HepG2 (cell line): ENCODE results near the gene PCGF2. TPM values are rescaled to one million over a fixed set of nuclear protein-coding genes. Genes with fewer than 3 reads are reported as not detected.
A peak's percentile ranks its signal among the peaks of the same experiment; 100 is the strongest.

Experiments
- ATAC-seq: fragments of 200-7000 bp; cut with Tn5 transposase; 3 replicates; pipeline ENCODE4 v1.9.1; 2020; ENCODE audit warnings: mild to moderate bottlenecking, moderate library complexity
- BruUV-seq: library from RNA; stranded (reverse); fragments of 400-500 nt; replicated peaks from 2 replicates; lab custom pipeline; 2021; lab: Mats Ljungman, UMichigan
- CTCF ChIA-PET: fragments of 300-600 bp; formaldehyde crosslinking; extraction: SDS; loops from one replicate; lab custom pipeline; 2021; ENCODE audit warnings: low total read pairs, inconsistent platforms, low intra/inter-chr PET ratio; lab: Yijun Ruan, JAX
- POLR2A ChIA-PET: fragments of 350-600 bp; sonication (Branson Sonifier 250); formaldehyde crosslinking; loops from one replicate; lab custom pipeline; 2020; ENCODE audit warnings: antibody characterized with exemption, inconsistent platforms; lab: Yijun Ruan, JAX
- DNase-seq: peaks from one replicate; pipeline ENCODE4 v3.0.0-alpha.2; 2015; ENCODE audit warnings: low spot score
- FAIRE-seq: peaks from 3 replicates; lab custom pipeline; 2011; peaks lifted over from hg19 to GRCh38; lab: Jason Lieb, UNC
- H2AFZ ChIP-seq: one replicate; pipeline ENCODE4 v1.6.1; 2011; ENCODE audit warnings: low read length, inconsistent platforms
- H3K27ac ChIP-seq: fragments of 300-600 bp; 3 replicates; pipeline ENCODE4 v1.8.0; 2011; ENCODE audit warnings: mixed run types, mild to moderate bottlenecking, mixed read lengths, low read length, inconsistent platforms; ENCODE audit not compliant: insufficient read depth; ENCODE audit errors: extremely low read length
- H3K27me3 ChIP-seq, 2 experiments: fragments of 200-600 bp in 1 of 2; 2 replicates in 1 of 2; 3 replicates in 1 of 2; pipeline versions ENCODE4 v1.6.0 to v1.8.0; 2011; ENCODE audit warnings: low read length in 2 of 2, mild to moderate bottlenecking in 2 of 2, moderate library complexity in 2 of 2, inconsistent platforms in 1 of 2; ENCODE audit not compliant: insufficient read depth in 2 of 2, control insufficient read depth in 1 of 2
- H3K36me3 ChIP-seq, 2 experiments: fragments of 200-600 bp in 1 of 2; replicated peaks in 1 of 2; 2 replicates in 1 of 2; 3 replicates in 1 of 2; pipeline versions ENCODE4 v1.5.1 to v1.8.0; 2011; ENCODE audit warnings: low read length in 2 of 2, inconsistent platforms in 1 of 2; ENCODE audit not compliant: insufficient read depth in 2 of 2, control insufficient read depth in 1 of 2
- H3K4me1 ChIP-seq: 2 replicates; pipeline ENCODE4 v1.5.1; 2012; ENCODE audit warnings: low read length, inconsistent platforms; ENCODE audit not compliant: insufficient read depth
- H3K4me2 ChIP-seq: 2 replicates; pipeline ENCODE4 v1.6.0; 2011; ENCODE audit warnings: low read depth, low read length, inconsistent platforms
- H3K4me3 ChIP-seq, 3 experiments: fragments of 200-600 bp in 1 of 3; sonication (generic), shearing (Covaris generic) in 1 of 3; replicated peaks in 1 of 3; 2 replicates each; pipeline ENCODE4 v1.5.1; 2011 to 2016; ENCODE audit warnings: low read length in 3 of 3, inconsistent platforms in 2 of 3, low read depth in 2 of 3, mild to moderate bottlenecking in 2 of 3, control low read depth in 1 of 3, mixed read lengths in 1 of 3; ENCODE audit not compliant: insufficient read depth in 1 of 3
- H3K79me2 ChIP-seq: one replicate; pipeline ENCODE4 v1.6.1; 2011; ENCODE audit warnings: low read length, inconsistent platforms; ENCODE audit not compliant: insufficient read depth
- H3K9ac ChIP-seq: 2 replicates; pipeline ENCODE4 v1.6.0; 2011; ENCODE audit warnings: mild to moderate bottlenecking, low read depth, low read length, inconsistent platforms; ENCODE audit not compliant: insufficient read depth
- H3K9me3 ChIP-seq: 2 replicates; pipeline ENCODE4 v1.5.1; 2012; ENCODE audit warnings: mild to moderate bottlenecking, low read length
- H4K20me1 ChIP-seq: 2 replicates; pipeline ENCODE4 v1.6.0; 2011; ENCODE audit warnings: inconsistent platforms, mild to moderate bottlenecking, low read length, moderate library complexity; ENCODE audit not compliant: insufficient read depth
- MIER2 ChIP-seq: IDR thresholded peaks from 2 replicates; pipeline ENCODE4 v1.6.1; 2016; ENCODE audit warnings: missing biosample characterization, missing genetic modification reagents
- MYC ChIP-seq: sonication (generic); formaldehyde crosslinking; IDR thresholded peaks from 2 replicates; pipeline ENCODE4 v1.9.0; 2021; ENCODE audit warnings: missing genetic modification reagents, borderline replicate concordance
- NFYC ChIP-seq: IDR thresholded peaks from 2 replicates; pipeline ENCODE4 v1.6.1; 2016; ENCODE audit warnings: missing genetic modification reagents, missing compliant biosample characterization
- POLR2A ChIP-seq, 2 experiments: IDR thresholded peaks; 2 replicates each; pipeline ENCODE4 v1.6.1; 2011; ENCODE audit warnings: low read depth in 2 of 2, low read length in 2 of 2, mild to moderate bottlenecking in 1 of 2, moderate library complexity in 1 of 2; ENCODE audit not compliant: insufficient read depth in 1 of 2
- RBAK ChIP-seq: sonication (generic); formaldehyde crosslinking; IDR thresholded peaks from 2 replicates; pipeline ENCODE4 v1.5.1; 2020; ENCODE audit warnings: mild to moderate bottlenecking, missing genetic modification reagents
- SMAD1 ChIP-seq: sonication (generic); formaldehyde crosslinking; IDR thresholded peaks from 2 replicates; pipeline ENCODE4 v1.4.0; 2020; ENCODE audit warnings: missing genetic modification reagents, low read depth, mild to moderate bottlenecking, borderline replicate concordance
- SPEN ChIP-seq: sonication (generic); formaldehyde crosslinking; IDR thresholded peaks from 2 replicates; pipeline ENCODE4 v1.5.1; 2020; ENCODE audit warnings: low read depth, mild to moderate bottlenecking, missing genetic modification reagents
- THAP11 ChIP-seq: IDR thresholded peaks from 2 replicates; pipeline ENCODE4 v1.6.1; 2016; ENCODE audit warnings: missing biosample characterization, missing genetic modification reagents
- ZFP36 ChIP-seq: fragments of 150-350 bp; IDR thresholded peaks from 2 replicates; pipeline ENCODE4 v1.6.1; 2018; ENCODE audit warnings: borderline replicate concordance, low read length, low read depth; ENCODE audit not compliant: partially characterized antibody
- ZFP90 ChIP-seq: sonication (generic); formaldehyde crosslinking; IDR thresholded peaks from 2 replicates; pipeline ENCODE4 v1.8.0; 2022; ENCODE audit warnings: missing genetic modification reagents, mild to moderate bottlenecking, inconsistent platforms, borderline replicate concordance
- ZNF138 ChIP-seq: sonication (generic); formaldehyde crosslinking; IDR thresholded peaks from 2 replicates; pipeline ENCODE4 v1.5.0; 2020; ENCODE audit warnings: mild to moderate bottlenecking, low read depth, missing genetic modification reagents
- ZNF260 ChIP-seq: sonication (generic); formaldehyde crosslinking; IDR thresholded peaks from 2 replicates; pipeline ENCODE4 v1.4.0; 2020; ENCODE audit warnings: missing genetic modification reagents, low read depth, mild to moderate bottlenecking, borderline replicate concordance
- ZNF326 ChIP-seq: sonication (generic); formaldehyde crosslinking; IDR thresholded peaks from 2 replicates; pipeline ENCODE4 v1.4.0; 2020; ENCODE audit warnings: missing genetic modification reagents, borderline replicate concordance
- WGBS: methylation state at CpG from one replicate; pipeline ENCODE4 v1.1.6; 2017; ENCODE audit warnings: low lambda C conversion rate; 5-methylcytosine and 5-hydroxymethylcytosine counted together
- in situ Hi-C: cut with HindIII; loops from 2 replicates; pipeline ENCODE4 v1.10.0; 2017; ENCODE audit warnings: low pct_unique_long_range_greater_than_20kb; ENCODE audit not compliant: extremely low pct_ligation_motif_present
- intact Hi-C: fragments of 100-400 bp; cut with micrococcal nuclease; formaldehyde crosslinking; loops from one replicate; pipeline ENCODE4 v1.10.0; 2022; ENCODE audit not compliant: unreplicated experiment
- polyA plus RNA-seq, 8 experiments: library from polyadenylated mRNA; depleted of rRNA in 3 of 8; stranded (reverse) in 7 of 8; unstranded in 1 of 8; fragments of >200 nt; fragmentation: Illumina TruSeq in 4 of 8; extraction: Trizol in 4 of 8; gene quantifications; 2 replicates each; pipeline versions ENCODE4 v1.2.1 to v1.2.3, GENCODE V29; 2011 to 2016; ENCODE audit warnings: low read depth in 4 of 8, missing spikeins in 1 of 8, mixed read lengths in 1 of 8; ENCODE audit not compliant: insufficient read depth in 1 of 8
- total RNA-seq, 5 experiments: library from RNA; depleted of rRNA; stranded (reverse); fragments of >200 nt; fragmentation: Illumina TruSeq; extraction: Trizol; gene quantifications; 2 replicates each; pipeline ENCODE4 v1.2.3, GENCODE V29; 2016; ENCODE audit warnings: low read depth in 1 of 5
- TF ChIP-seq, protein P1 (sequence below): sonication (generic); formaldehyde crosslinking; IDR thresholded peaks from 2 replicates; pipeline ENCODE4 v1.4.0; 2020; ENCODE audit warnings: missing genetic modification reagents, borderline replicate concordance
- TF ChIP-seq, protein P2 (sequence below): sonication (generic); formaldehyde crosslinking; IDR thresholded peaks from 2 replicates; pipeline ENCODE4 v1.5.1; 2020; ENCODE audit warnings: missing genetic modification reagents, mild to moderate bottlenecking, borderline replicate concordance

Gene PCGF2
- total and polyA plus RNA-seq, 2 of the 13 experiments (the other 11 are each of a cell fraction or from before 2014, with no cell fraction given): 11.6 to 29.4 TPM

DNA sequence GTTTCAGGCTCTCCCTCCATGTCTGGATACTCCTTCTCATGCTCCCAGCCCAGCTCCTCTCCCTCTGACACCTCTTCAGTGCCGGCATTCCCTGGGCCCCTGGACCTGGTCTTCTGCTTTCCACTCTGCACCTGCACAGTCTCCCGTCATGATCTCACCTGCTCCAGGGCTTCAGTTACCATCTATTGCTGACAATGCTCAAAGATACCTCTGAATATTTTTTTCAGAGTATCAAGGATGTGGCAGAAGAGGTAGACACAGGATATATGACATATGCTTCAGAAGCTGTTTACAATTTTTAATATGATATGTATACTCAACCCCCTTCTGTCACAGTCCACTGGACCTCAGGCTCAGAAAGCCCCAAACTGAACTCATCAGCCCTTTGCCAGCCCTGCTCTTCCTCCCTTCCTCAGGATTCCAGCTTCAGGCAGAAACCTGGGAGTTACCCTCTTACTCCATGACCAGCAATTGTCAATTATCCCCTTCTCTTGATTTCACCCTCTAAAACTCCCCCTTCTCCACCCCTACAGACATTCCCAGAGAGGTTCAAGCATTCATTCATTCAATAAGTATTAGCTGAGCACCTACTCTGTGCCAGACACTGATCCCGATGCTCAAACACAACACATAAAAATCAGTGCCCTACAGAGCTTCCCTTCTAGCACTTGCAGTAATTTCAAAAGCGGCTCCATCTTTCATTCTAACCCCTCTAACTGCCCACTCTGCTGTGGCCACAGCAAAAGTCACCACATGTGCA is 50.9 kb downstream of the PCGF2 start (continued):
- no peak for TF ChIP-seq RBAK (CRISPR knock-in tag)
- TF ChIP-seq, all 625 proteins: peak for 1

DNA sequence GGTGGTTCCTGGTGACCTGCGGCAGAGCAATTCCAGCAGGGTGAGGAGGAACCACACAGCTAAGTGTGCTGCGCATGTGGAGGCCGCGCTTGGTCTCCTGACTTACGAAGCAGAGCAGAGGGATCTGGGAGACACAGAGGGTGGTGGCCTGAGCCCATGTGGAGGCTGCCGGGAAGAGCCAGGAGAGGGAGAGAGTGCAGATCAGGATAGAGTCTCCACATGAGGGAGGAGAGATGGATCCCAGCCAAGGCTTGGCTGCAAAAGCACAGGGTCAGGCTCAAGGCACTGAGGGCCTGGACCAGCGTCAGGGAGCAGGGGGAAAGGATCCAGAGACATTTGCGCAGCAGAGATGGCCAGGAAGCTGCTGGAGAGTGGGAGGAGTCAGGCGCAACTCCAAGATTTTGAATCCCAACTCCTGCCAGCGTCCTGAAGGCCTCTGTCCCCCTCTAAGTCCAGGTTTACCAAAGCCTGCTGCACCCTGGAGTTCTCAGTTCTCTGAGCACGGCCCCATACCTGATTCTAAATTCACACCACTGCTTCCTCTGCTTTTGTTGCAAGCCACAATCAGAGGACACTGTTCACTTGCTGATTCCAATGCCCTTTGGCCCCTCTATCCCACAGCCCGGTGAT is 54.3 kb downstream of the PCGF2 start:
- Histone ChIP-seq H3K4me3 (peak overlapping the region; percentile 2 to 55 (median 31); a peak in 5 of 6 replicates), H3K9ac (peak overlapping the region; percentile 43), H3K9me3 (no peaks in the 10 kb centered on the region), H3K36me3 (no peaks in the 10 kb centered on the region), H3K79me2 (no peaks in the 10 kb centered on the region), H4K20me1 (no peaks in the 10 kb centered on the region), H2AFZ (peak overlapping the region; percentile 67), H3K4me2 (peak overlapping the region; percentile 85), H3K27me3 (no peaks in the 10 kb centered on the region; a peak in 2 of 5 replicates), H3K27ac (no peak overlapping the region), H3K4me1 (peaks cover 76% of the 10 kb centered on the region)
- in situ Hi-C loops: no loop called here
- BruUV-seq: no TSS peak
- DNase-seq (peak; percentile 48), FAIRE-seq (no peak), ATAC-seq (peak; percentile 73)
- CTCF ChIA-PET: no interaction called here
- 19% methylated on average over 11 of the region's 12 CpGs for WGBS
- POLR2A ChIA-PET: interaction anchor here (1.3 to 7.3 kb wide), 2 partner anchors 10 to 37 kb away, joined by 3 to 106 read pairs; partner anchors contain the start of gene MLLT6
- intact Hi-C loops: no loop called here
- TF ChIP-seq NFYC (CRISPR knock-in tag) (no peak), ZFP90 (CRISPR knock-in tag) (no peak), ZNF138 (CRISPR knock-in tag) (0 out of 2 replicates have a peak, but pooled peaks have one; percentile 52), ZFP36 (no peak), POLR2A (IDR thresholded peaks at IDR 0.05; ENCODE audit: insufficient read depth in 1 of 2, low read depth in 2 of 2, low read length in 2 of 2) (peak in 1 of 2 experiments; percentile 39; a peak in 1 of 4 replicates), THAP11 (CRISPR knock-in tag) (0 out of 2 replicates have a peak, but pooled peaks have one; percentile 7), ZNF326 (CRISPR knock-in tag) (no peak), MYC (CRISPR knock-in tag) (no peak), SPEN (CRISPR knock-in tag) (peak; percentile 38; the same call in 1 of the 2 replicates), SMAD1 (no peak), MIER2 (CRISPR knock-in tag) (no peak), ZNF260 (CRISPR knock-in tag) (no peak)
- TF ChIP-seq, protein P1, sequence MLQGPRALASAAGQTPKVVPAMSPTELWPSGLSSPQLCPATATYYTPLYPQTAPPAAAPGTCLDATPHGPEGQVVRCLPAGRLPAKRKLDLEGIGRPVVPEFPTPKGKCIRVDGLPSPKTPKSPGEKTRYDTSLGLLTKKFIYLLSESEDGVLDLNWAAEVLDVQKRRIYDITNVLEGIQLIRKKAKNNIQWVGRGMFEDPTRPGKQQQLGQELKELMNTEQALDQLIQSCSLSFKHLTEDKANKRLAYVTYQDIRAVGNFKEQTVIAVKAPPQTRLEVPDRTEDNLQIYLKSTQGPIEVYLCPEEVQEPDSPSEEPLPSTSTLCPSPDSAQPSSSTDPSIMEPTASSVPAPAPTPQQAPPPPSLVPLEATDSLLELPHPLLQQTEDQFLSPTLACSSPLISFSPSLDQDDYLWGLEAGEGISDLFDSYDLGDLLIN (CRISPR knock-in tag): no peak
- TF ChIP-seq, protein P2, sequence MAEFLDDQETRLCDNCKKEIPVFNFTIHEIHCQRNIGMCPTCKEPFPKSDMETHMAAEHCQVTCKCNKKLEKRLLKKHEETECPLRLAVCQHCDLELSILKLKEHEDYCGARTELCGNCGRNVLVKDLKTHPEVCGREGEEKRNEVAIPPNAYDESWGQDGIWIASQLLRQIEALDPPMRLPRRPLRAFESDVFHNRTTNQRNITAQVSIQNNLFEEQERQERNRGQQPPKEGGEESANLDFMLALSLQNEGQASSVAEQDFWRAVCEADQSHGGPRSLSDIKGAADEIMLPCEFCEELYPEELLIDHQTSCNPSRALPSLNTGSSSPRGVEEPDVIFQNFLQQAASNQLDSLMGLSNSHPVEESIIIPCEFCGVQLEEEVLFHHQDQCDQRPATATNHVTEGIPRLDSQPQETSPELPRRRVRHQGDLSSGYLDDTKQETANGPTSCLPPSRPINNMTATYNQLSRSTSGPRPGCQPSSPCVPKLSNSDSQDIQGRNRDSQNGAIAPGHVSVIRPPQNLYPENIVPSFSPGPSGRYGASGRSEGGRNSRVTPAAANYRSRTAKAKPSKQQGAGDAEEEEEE (CRISPR knock-in tag): no peak
